Esophagus muscularis mucosa (tissue), 4 donors: ENCODE results near the gene HIF1A.

Experiments
- CTCF ChIP-seq, 3 experiments: fragments of 200-600 bp in 2 of 3; fragments of 450-650 bp in 1 of 3; sonication (generic) in 2 of 3; IDR thresholded peaks; one replicate each; pipeline ENCODE4 v1.5.1; 2017 to 2019; ENCODE audit warnings: antibody characterized with exemption in 3 of 3, mild to moderate bottlenecking in 2 of 3, moderate library complexity in 1 of 3
- EP300 ChIP-seq: sonication (generic); formaldehyde crosslinking; IDR thresholded peaks from one replicate; pipeline ENCODE4 v1.6.1; 2017; ENCODE audit warnings: antibody characterized with exemption
- POLR2A ChIP-seq: fragments of 450-650 bp; IDR thresholded peaks from one replicate; pipeline ENCODE4 v1.6.1; 2017; ENCODE audit warnings: antibody characterized with exemption, moderate library complexity, mild to moderate bottlenecking, low read depth
- POLR2AphosphoS5 ChIP-seq, 2 donors: sonication (generic); formaldehyde crosslinking; IDR thresholded peaks; one replicate each; pipeline ENCODE4 v1.6.1; 2017; ENCODE audit warnings: antibody characterized with exemption in 2 of 2

GRCh38 chr14:61761557-61761956 lies 66.2 kb downstream of the HIF1A start:
- TF ChIP-seq POLR2A (no peak), CTCF (IDR thresholded peaks at IDR 0.05) (no peak), POLR2AphosphoS5 (IDR thresholded peaks at IDR 0.05) (no peak), EP300 (no peak)
